Esophagus muscularis mucosa (tissue), 4 donors: ENCODE results near the gene KCNE1.

Source experiments
- EP300 ChIP-seq: sonication (generic); formaldehyde crosslinking; IDR thresholded peaks from one replicate; pipeline ENCODE4 v1.6.1; 2017; ENCODE audit warnings: antibody characterized with exemption
- POLR2A ChIP-seq: fragments of 450-650 bp; IDR thresholded peaks from one replicate; pipeline ENCODE4 v1.6.1; 2017; ENCODE audit warnings: antibody characterized with exemption, moderate library complexity, mild to moderate bottlenecking, low read depth
- POLR2AphosphoS5 ChIP-seq, 2 donors: sonication (generic); formaldehyde crosslinking; IDR thresholded peaks; one replicate each; pipeline ENCODE4 v1.6.1; 2017; ENCODE audit warnings: antibody characterized with exemption in 2 of 2
- TF ChIP-seq, protein P1 (sequence below), 3 experiments: fragments of 200-600 bp in 2 of 3; fragments of 450-650 bp in 1 of 3; sonication (generic) in 2 of 3; IDR thresholded peaks; one replicate each; pipeline ENCODE4 v1.5.1; 2017 to 2019; ENCODE audit warnings: antibody characterized with exemption in 3 of 3, mild to moderate bottlenecking in 2 of 3, moderate library complexity in 1 of 3

- TF ChIP-seq POLR2AphosphoS5 (IDR thresholded peaks at IDR 0.05) (no peak), POLR2A (no peak), EP300 (no peak)
- TF ChIP-seq, protein P1, sequence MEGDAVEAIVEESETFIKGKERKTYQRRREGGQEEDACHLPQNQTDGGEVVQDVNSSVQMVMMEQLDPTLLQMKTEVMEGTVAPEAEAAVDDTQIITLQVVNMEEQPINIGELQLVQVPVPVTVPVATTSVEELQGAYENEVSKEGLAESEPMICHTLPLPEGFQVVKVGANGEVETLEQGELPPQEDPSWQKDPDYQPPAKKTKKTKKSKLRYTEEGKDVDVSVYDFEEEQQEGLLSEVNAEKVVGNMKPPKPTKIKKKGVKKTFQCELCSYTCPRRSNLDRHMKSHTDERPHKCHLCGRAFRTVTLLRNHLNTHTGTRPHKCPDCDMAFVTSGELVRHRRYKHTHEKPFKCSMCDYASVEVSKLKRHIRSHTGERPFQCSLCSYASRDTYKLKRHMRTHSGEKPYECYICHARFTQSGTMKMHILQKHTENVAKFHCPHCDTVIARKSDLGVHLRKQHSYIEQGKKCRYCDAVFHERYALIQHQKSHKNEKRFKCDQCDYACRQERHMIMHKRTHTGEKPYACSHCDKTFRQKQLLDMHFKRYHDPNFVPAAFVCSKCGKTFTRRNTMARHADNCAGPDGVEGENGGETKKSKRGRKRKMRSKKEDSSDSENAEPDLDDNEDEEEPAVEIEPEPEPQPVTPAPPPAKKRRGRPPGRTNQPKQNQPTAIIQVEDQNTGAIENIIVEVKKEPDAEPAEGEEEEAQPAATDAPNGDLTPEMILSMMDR (IDR thresholded peaks at IDR 0.05) = no peak
These were observed 31.0 kb upstream of the KCNE1 start for GRCh38 chr21:34543017-34543416.
